HG03159 (cell line): ENCODE results near the gene PHOX2A.
"Not testable (repeated sequence)": the region's sequence is repeated elsewhere in the genome, so short reads cannot be mapped to it uniquely, and the experiment has no call there.

Experiments
- ATAC-seq: cut with Tn5 transposase; IDR thresholded peaks from one replicate; pipeline ENCODE4 v1.9.1; 2021; ENCODE audit warnings: mild to moderate bottlenecking, moderate library complexity; ENCODE audit not compliant: unreplicated experiment

PHOX2A gene

DNA sequence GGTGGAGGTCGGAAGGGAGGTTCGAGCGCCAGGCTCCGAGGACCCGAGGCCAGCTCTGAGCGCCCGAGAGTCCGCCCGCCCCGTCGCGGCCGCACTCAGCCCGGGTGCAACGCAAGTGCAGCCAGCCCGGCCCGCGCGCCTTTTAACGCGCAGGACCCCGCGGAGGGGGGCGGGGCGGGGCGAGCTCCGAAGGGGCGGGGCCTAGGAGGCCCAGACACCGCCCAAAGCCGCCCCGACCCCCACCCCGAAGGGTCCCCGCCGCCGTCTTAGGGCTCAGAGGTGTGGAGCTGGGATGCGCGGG lies at the start of gene PHOX2A:
Gene PHOX2A, minus strand, starts transcription at position 117 of the 301 bp plus-strand sequence. CDS start 172 bp downstream, outside the sequence.
- no peak for ATAC-seq

DNA sequence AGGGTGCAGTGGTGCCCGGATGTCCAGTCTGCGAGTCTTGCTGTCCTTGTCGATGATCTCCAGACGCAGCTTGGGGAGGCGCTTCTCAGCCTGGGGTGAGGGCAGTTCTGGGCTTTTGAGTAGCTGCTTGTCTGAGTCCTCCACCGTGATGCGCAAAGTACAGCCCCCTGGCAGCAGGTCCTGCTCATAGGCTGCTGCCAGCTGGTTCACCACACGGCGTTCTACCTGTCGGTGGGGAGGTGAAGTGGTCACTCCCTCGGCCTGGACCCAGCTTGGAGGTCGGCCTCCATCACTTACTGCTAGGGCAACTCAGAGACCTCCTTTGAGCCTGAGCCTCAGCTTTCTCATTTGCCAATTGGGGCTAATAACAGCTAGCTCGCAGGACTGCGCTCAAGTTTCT lies 49.4 kb upstream of the PHOX2A start:
- no peak for ATAC-seq

- ATAC-seq: no peak
Observed at GRCh38 chr11:72292106-72292785, 48.3 kb upstream of the PHOX2A start.

- not testable (repeated sequence) for ATAC-seq
Observed at GRCh38 chr11:72290741-72291140, 46.8 kb upstream of the PHOX2A start.

DNA sequence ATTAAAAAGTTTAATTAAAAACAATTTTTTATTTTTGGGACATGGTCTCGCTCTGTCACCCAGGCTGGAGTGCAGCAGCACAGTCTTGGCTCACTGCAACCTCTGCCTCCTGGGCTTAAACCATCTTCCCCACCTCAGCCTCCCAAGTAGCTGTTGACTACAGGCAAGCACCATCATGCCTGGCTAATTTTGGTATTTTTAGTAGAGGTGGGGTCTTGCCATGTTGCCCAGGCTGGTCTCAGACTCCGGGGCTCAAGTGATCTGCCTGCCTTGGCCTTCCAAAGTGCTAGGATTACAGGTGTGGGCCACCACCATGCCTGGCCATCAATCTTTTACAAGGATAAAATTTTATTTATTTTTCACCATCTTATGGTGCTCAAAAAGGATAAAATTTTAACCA lies 43.3 kb upstream of the PHOX2A start:
- ATAC-seq: no peak

- no peak for ATAC-seq
Observed at GRCh38 chr11:72283947-72284346, 40.0 kb upstream of the PHOX2A start.

GRCh38 chr11:72280726-72281315 lies 36.8 kb upstream of the PHOX2A start:
- no peak for ATAC-seq

- no peak for ATAC-seq
Observed at GRCh38 chr11:72280037-72280436, 36.1 kb upstream of the PHOX2A start.

DNA sequence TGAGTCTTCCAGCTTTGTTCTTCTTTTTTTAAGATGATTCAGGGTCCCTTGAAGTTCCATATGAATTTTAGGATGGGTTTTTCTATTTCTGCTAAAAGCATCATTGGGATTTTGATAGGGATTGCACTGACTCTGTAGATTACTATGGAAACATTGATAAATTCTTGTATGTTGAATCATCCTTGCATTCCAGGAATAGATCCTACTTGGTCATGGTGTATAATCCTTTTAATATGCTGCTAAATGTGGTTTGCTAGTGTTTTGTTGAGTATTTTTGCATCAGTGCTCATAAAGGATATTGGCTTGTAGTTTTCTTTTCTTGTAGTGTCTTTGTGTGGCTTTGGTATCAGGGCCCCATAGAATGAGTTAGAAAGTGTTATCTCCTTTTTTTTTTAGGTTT lies 34.9 kb upstream of the PHOX2A start:
- ATAC-seq: no peak

DNA sequence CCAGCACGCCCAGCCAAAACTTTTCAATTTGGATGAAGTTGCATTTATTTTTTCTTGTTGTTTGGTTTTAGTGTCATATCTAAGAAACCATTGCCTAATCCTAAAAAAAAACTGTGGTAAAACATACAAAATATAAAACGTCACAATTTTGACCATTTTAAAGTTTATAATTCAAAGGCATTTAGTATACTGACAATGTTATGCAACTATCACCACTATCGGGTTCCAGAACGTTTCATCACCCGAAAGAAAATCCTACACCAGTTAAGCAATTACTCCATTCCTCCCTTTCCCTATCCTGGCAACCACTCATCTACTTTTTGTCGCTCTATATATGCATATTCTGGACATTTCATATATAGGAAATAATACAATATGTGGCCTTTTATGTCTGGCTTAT lies 30.5 kb upstream of the PHOX2A start:
- ATAC-seq: no peak

- ATAC-seq: no peak
Observed at GRCh38 chr11:72271980-72272379, 28.0 kb upstream of the PHOX2A start.

DNA sequence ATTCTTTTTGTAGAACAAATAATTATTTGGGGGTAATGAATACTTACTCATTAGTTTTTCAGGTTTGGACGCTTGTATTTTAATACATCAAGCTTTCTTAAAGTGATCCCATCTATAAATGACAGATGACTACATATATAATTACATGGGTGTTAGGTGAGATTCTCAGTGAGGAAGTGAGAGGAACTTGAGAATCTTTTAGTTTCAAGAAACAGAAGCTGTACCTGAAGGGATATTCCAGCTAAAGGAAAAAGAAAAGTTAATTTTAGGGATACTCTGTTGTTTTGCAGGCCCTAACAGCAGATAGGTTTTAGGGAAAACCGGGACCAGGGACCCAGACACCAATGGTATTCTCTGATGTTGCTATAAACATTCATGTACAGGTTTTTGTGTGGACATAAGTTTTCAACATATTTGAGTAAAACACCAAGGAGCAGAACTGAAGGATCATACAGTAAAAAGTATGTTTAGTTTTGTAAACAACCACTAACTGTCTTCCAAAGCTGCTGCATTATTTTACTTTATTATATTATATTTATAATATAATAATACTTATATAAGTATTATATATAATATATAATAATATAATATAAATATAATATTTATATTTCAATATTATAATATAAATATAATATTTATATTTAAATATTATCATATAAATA lies 24.1 kb upstream of the PHOX2A start:
- ATAC-seq: no peak

DNA sequence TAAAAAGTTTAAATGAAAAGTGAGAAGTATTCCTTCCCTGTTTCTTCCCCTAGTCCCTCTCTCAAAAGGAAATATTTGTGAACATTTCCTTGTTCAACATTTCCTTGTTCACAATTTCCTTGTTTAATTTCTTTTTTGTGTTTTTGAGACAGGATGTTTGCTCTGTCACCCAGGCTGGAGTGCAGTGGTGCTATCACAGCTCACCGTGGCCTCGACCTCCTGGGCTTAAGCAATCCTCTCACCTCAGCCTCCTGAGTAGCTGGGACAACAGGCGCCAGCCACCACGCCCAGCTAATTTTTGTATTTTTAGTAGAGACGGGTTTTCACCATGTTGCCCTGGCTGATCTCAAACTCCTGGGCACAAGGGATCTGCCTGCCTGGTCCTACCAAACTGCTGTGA lies 23.0 kb upstream of the PHOX2A start:
- ATAC-seq: not testable (repeated sequence)

DNA sequence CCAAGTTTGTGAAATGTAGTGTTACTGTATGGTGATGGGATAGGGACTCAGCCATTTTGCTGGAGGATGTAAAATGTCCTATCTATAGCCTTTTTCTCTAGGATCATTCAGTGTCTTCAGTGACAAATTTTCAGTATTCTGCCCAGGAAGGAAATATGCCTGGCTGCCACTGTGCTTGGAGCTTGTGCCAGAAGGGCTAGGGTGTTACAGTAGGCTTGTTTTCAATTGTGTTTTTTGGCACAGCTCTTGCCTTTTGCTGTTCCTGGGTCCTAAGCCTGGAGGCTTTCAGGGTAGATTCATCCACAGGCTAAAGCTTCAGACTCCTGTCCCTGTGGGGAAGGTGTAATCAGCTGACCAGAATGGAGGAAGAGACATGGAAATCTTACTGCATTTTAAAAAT lies 22.0 kb upstream of the PHOX2A start:
- ATAC-seq: no peak

- no peak for ATAC-seq
Observed at GRCh38 chr11:72263361-72263760, 19.4 kb upstream of the PHOX2A start.

GRCh38 chr11:72260574-72260973 lies 16.6 kb upstream of the PHOX2A start:
- no peak for ATAC-seq

DNA sequence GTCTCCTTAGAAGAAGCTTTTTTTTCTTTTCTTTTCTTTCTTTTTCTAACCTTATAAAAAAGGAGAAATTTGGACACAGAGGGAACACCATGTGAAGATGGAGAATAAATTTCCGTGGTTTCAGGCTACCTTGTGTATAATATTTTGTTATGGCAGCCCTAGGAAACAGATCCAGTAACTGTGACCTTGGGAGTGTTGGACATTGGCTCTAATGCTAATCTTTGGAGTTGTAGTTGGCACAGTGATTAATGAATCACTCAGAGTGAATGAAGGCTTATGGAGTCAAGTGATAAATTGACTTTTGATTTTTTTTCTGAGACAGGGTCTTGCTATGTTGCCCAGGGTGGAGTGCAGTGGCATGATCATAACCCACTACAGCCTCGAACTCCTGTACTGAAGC lies 15.5 kb upstream of the PHOX2A start:
- ATAC-seq: no peak

DNA sequence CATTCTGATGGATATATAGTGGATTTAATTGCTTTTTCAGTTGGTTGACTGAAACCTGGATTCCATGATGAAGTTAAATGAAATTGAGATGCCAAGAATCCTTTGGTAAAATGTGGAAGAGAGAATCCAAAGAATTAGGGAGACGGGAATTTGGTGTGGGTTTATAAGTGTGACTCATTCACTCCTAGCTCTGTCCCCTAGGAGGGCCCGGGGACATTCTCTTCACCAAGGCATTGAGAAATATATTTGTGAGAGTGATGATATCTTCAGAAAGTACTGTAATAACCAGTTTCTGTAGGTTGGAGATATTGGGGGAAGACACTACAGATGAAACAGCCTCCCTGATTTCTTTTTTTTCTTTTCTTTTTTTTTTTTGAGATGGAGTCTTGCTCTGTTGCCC lies 13.6 kb upstream of the PHOX2A start:
- no peak for ATAC-seq

DNA sequence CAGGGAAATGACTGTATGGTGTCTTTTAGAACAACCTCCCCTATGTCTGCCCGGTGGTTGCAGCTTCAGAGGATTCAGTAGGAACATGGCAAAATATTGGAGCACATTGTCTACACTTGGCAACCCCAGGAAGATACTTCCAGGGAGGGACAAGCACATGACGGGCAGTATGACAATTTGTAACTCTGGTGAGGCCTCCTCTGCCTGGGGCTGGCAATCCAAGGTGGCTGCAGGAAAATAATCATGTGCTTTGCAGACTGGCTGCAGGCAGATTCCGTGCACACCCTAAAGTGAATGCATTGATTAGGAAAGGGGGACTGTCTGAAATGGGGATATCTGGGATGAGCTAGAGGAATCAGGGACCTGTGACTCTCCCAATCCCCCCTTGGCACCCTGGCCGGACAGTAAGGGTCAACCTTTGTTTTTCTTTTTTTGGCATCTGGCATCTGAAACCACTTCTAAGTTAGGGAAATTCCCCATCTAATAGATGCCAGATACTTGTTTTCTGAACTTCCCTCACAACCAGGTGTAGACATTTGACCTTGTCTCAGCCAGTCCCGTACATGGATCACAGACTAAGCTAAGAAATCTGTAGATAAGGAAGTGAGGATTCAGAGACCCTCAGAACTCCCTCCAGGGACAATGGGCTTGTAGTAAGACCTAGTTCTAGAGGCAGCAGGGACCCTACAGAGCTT lies 10.5 kb upstream of the PHOX2A start:
- no peak for ATAC-seq

DNA sequence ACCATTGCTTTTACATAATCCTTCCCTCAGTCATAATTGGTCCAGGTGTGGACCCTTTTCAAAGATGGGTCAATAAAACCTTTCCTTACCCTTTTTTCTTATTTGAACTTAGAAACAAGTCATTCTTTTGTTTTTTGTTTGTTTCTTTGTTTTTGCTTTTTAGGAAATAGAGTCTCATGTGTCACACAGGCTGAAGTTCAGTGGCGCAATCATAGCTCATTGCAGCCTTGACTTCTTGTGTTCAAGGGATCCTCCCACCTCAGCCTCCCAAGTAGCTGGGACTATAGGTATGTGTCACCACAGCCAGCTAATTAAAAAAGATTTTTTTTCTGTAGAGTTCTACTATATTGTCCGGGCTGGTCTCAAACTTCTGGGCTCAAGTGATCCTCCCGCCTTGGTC lies 9.4 kb upstream of the PHOX2A start:
- no peak for ATAC-seq

- ATAC-seq: no peak
Observed at GRCh38 chr11:72251614-72252013, 7.6 kb upstream of the PHOX2A start.
